SK-N-MC (cell line): ENCODE data around the gene M6PR.

Experiments
- EZH2 ChIP-seq: fragments of 200-600 bp; sonication (generic); IDR thresholded peaks from one replicate; pipeline ENCODE4 v1.6.1; 2017; ENCODE audit warnings: antibody characterized with exemption
- POLR2AphosphoS5 ChIP-seq: IDR thresholded peaks from 2 replicates; pipeline ENCODE4 v1.6.1; 2012; ENCODE audit warnings: mild to moderate bottlenecking, low read depth, low read length, borderline replicate concordance

- TF ChIP-seq POLR2AphosphoS5 (no peak), EZH2 (no peak)
Observed at GRCh38 chr12:8917751-8918150, 31.7 kb downstream of the M6PR start.
